Caco-2 (cell line): Measurements from ENCODE around the gene OSBPL10. TPM values are rescaled to one million over a fixed set of nuclear protein-coding genes. Genes with fewer than 3 reads are reported as not detected.

ENCODE experiments used
- BruUV-seq: library from RNA; stranded (reverse); fragments of 400-500 nt; replicated peaks from 2 replicates; lab custom pipeline; 2021; lab: Mats Ljungman, UMichigan
- CTCF ChIA-PET: fragments of 300-600 bp; sonication (Branson Sonifier 250); formaldehyde crosslinking; loops from one replicate; lab custom pipeline; 2022; ENCODE audit warnings: antibody characterized with exemption; lab: Charles Lee
- POLR2A ChIA-PET: fragments of 300-600 bp; sonication (Branson Sonifier 250); formaldehyde crosslinking; loops from one replicate; lab custom pipeline; 2022; ENCODE audit warnings: antibody characterized with exemption; lab: Charles Lee
- DNase-seq, 2 experiments: peaks; one replicate each; pipeline versions ENCODE4 v3.0.0 to v3.0.0-alpha.2; 2020 to 2022
- H3K27me3 ChIP-seq: replicated peaks from 2 replicates; pipeline ENCODE4 v1.6.0; 2011; ENCODE audit warnings: low read length; ENCODE audit not compliant: control insufficient read depth, insufficient read depth
- H3K36me3 ChIP-seq: 2 replicates; pipeline ENCODE4 v1.5.1; 2011; ENCODE audit warnings: low read length; ENCODE audit not compliant: control insufficient read depth, insufficient read depth
- H3K4me1 ChIP-seq: fragments of 250-450 bp; sonication (Bioruptor Pico); 2 replicates; pipeline ENCODE4 v1.5.1; 2020; ENCODE audit warnings: mild to moderate bottlenecking
- H3K4me3 ChIP-seq: 2 replicates; pipeline ENCODE4 v1.5.1; 2011; ENCODE audit warnings: low read depth, mild to moderate bottlenecking, control low read depth, low read length
- H3K9me3 ChIP-seq: fragments of 250-450 bp; sonication (Bioruptor Pico); 2 replicates; pipeline ENCODE4 v1.5.1; 2020; ENCODE audit warnings: mild to moderate bottlenecking, moderate library complexity
- H3K27ac Mint-ChIP-seq: one replicate; pipeline ENCODE4 v1.8.0; 2022; ENCODE audit warnings: mixed read lengths; ENCODE audit not compliant: unreplicated experiment
- H3K27me3 Mint-ChIP-seq: one replicate; pipeline ENCODE4 v1.8.0; 2022; ENCODE audit warnings: mixed read lengths; ENCODE audit not compliant: insufficient read depth, unreplicated experiment
- H3K36me3 Mint-ChIP-seq: one replicate; pipeline ENCODE4 v1.8.0; 2022; ENCODE audit warnings: mild to moderate bottlenecking, mixed read lengths; ENCODE audit not compliant: insufficient read depth, unreplicated experiment
- H3K4me1 Mint-ChIP-seq: one replicate; pipeline ENCODE4 v1.8.0; 2022; ENCODE audit warnings: low read depth, mixed read lengths; ENCODE audit not compliant: unreplicated experiment
- H3K4me3 Mint-ChIP-seq: one replicate; pipeline ENCODE4 v1.8.0; 2022; ENCODE audit warnings: mild to moderate bottlenecking, moderate library complexity, mixed read lengths; ENCODE audit not compliant: unreplicated experiment
- H3K9me3 Mint-ChIP-seq: one replicate; pipeline ENCODE4 v1.8.0; 2022; ENCODE audit warnings: mixed read lengths; ENCODE audit not compliant: unreplicated experiment
- CTCF ChIP-seq, 2 experiments: fragments of 200-600 bp in 1 of 2; IDR thresholded peaks; 1 replicate in 1 of 2; 2 replicates in 1 of 2; pipeline versions ENCODE4 v1.5.1 to v1.8.0; 2011 to 2022; ENCODE audit warnings: antibody characterized with exemption in 1 of 2, control low read depth in 1 of 2, inconsistent platforms in 1 of 2, low read depth in 1 of 2, low read length in 1 of 2, mild to moderate bottlenecking in 1 of 2, moderate library complexity in 1 of 2; ENCODE audit not compliant: insufficient read depth in 1 of 2, severe bottlenecking in 1 of 2, unreplicated experiment in 1 of 2
- intact Hi-C: fragments of 100-400 bp; cut with micrococcal nuclease; formaldehyde crosslinking; loops from one replicate; pipeline ENCODE4 v1.10.0; 2022; ENCODE audit not compliant: unreplicated experiment
- total RNA-seq: library from RNA; stranded (reverse); gene quantifications from 2 replicates; pipeline ENCODE4 v1.2.3, GENCODE V29; 2022

The OSBPL10 gene
- total RNA-seq, 1 experiment from 2014 or later = 71.2 TPM

- H3K9me3 Mint-ChIP-seq = no peaks in the 10 kb centered on the region
- H3K36me3 Mint-ChIP-seq = peaks cover 51% of the 10 kb centered on the region
- Histone ChIP-seq H3K27me3 (no peaks in the 10 kb centered on the region), H3K9me3 (no peaks in the 10 kb centered on the region), H3K4me3 (no peak overlapping the region), H3K4me1 (no peaks in the 10 kb centered on the region), H3K36me3 (no peaks in the 10 kb centered on the region)
- no TSS peak for BruUV-seq
- DNase-seq = no peak
- no peaks in the 10 kb centered on the region for H3K4me1 Mint-ChIP-seq
- ChIA-PET CTCF (no interaction called here), POLR2A (no interaction called here)
- no peaks in the 10 kb centered on the region for H3K27me3 Mint-ChIP-seq
- no peak overlapping the region for H3K27ac Mint-ChIP-seq
- H3K4me3 Mint-ChIP-seq = no peak overlapping the region
- intact Hi-C loops = no loop called here
- no peak for TF ChIP-seq CTCF (IDR thresholded peaks at IDR 0.05; ENCODE audit: insufficient read depth in 1 of 2, low read depth in 1 of 2, low read length in 1 of 2, severe bottlenecking in 1 of 2, unreplicated experiment in 1 of 2)
Measured at GRCh38 chr3:31667582-31667981, 313.5 kb downstream of the OSBPL10 start.

GRCh38 chr3:31664031-31664430 lies 317.0 kb downstream of the OSBPL10 start:
- no peaks in the 10 kb centered on the region for H3K4me1 ChIP-seq
- no peak for DNase-seq
- H3K36me3 ChIP-seq = peaks cover 1% of the 10 kb centered on the region; the same call in 1 of the 2 replicates
- no peaks in the 10 kb centered on the region for H3K9me3 Mint-ChIP-seq
- H3K4me1 Mint-ChIP-seq = no peaks in the 10 kb centered on the region
- no peak overlapping the region for H3K27ac Mint-ChIP-seq
- H3K36me3 Mint-ChIP-seq = peaks cover 66% of the 10 kb centered on the region
- H3K27me3 Mint-ChIP-seq = no peaks in the 10 kb centered on the region
- intact Hi-C loops = no loop called here
- no peak overlapping the region for H3K4me3 ChIP-seq
- no peaks in the 10 kb centered on the region for H3K9me3 ChIP-seq
- BruUV-seq = no TSS peak
- CTCF ChIA-PET = no interaction called here
- H3K27me3 ChIP-seq = no peaks in the 10 kb centered on the region
- H3K4me3 Mint-ChIP-seq = no peak overlapping the region
- TF ChIP-seq CTCF (IDR thresholded peaks at IDR 0.05; ENCODE audit: insufficient read depth in 1 of 2, low read depth in 1 of 2, low read length in 1 of 2, severe bottlenecking in 1 of 2, unreplicated experiment in 1 of 2) = no peak
- POLR2A ChIA-PET = no interaction called here

- intact Hi-C loops = no loop called here
Measured at GRCh38 chr3:31661993-31662670, 318.9 kb downstream of the OSBPL10 start.

More at GRCh38 chr3:31661993-31662670, 318.9 kb downstream of the OSBPL10 start:
- BruUV-seq = no TSS peak
- H3K27me3 ChIP-seq = no peaks in the 10 kb centered on the region
- Mint-ChIP-seq H3K27me3 (no peaks in the 10 kb centered on the region), H3K4me1 (no peaks in the 10 kb centered on the region), H3K4me3 (no peak overlapping the region), H3K27ac (no peak overlapping the region), H3K36me3 (peaks cover 78% of the 10 kb centered on the region), H3K9me3 (peaks cover 18% of the 10 kb centered on the region)
- no peak overlapping the region for H3K4me3 ChIP-seq
- no peak for DNase-seq
- H3K36me3 ChIP-seq = peaks cover 1% of the 10 kb centered on the region; the same call in 1 of the 2 replicates
- ChIA-PET POLR2A (no interaction called here), CTCF (no interaction called here)
- TF ChIP-seq CTCF (IDR thresholded peaks at IDR 0.05; ENCODE audit: insufficient read depth in 1 of 2, low read depth in 1 of 2, low read length in 1 of 2, severe bottlenecking in 1 of 2, unreplicated experiment in 1 of 2) = no peak
- H3K9me3 ChIP-seq = no peaks in the 10 kb centered on the region
- H3K4me1 ChIP-seq = no peaks in the 10 kb centered on the region
